ENCODE results near the gene RAB13.

Gene RAB13

GRCh38 chr1:153941826-153942725 lies 44.1 kb downstream of the RAB13 start:
- H3K27me3 ChIP-seq (ENCODE audit: low read length): no peaks in the 10 kb centered on the region
- H4K20me1 ChIP-seq (ENCODE audit: low read depth, low read length): no peaks in the 10 kb centered on the region
- H3K9me2 ChIP-seq (replicated peaks; ENCODE audit: insufficient read depth, low read length): no peaks in the 10 kb centered on the region
- H3K79me2 ChIP-seq (ENCODE audit: insufficient read depth, low read length): peaks cover 31% of the 10 kb centered on the region
- H3F3A ChIP-seq (ENCODE audit: insufficient read depth): peaks cover 16% of the 10 kb centered on the region
- H3K36me3 ChIP-seq (ENCODE audit: low read length): no peaks in the 10 kb centered on the region
- TF ChIP-seq EZH2phosphoT487 (conservative IDR thresholded peaks at IDR 0.05; ENCODE audit: low read length): no peak
- no peak overlapping the region for H3K4me3 ChIP-seq (ENCODE audit: insufficient read depth, low read length, poor library complexity, severe bottlenecking)
- H3K27ac ChIP-seq (ENCODE audit: low read depth, low read length): no peak overlapping the region
- H3K9ac ChIP-seq (ENCODE audit: low read length): no peak overlapping the region
- no peaks in the 10 kb centered on the region for H3K9me3 ChIP-seq (ENCODE audit: insufficient read depth, low read length)
- no peak overlapping the region for H3K4me2 ChIP-seq (ENCODE audit: low read depth, low read length, poor library complexity, severe bottlenecking)
- H2AFZ ChIP-seq (ENCODE audit: low read depth, low read length, severe bottlenecking): no peak overlapping the region

- no peaks in the 10 kb centered on the region for H4K20me1 ChIP-seq (ENCODE audit: low read depth, low read length)
Measured at GRCh38 chr1:153940756-153941155, 45.4 kb downstream of the RAB13 start.

GRCh38 chr1:153939476-153939875 lies 46.7 kb downstream of the RAB13 start:
- Histone ChIP-seq H3K27me3 (ENCODE audit: low read length) (no peaks in the 10 kb centered on the region), H3F3A (ENCODE audit: insufficient read depth) (peaks cover 2% of the 10 kb centered on the region; the same call in 1 of the 2 replicates), H4K20me1 (ENCODE audit: low read depth, low read length) (no peaks in the 10 kb centered on the region), H3K4me3 (ENCODE audit: insufficient read depth, low read length, poor library complexity, severe bottlenecking) (no peak overlapping the region), H3K79me2 (ENCODE audit: insufficient read depth, low read length) (peaks cover 19% of the 10 kb centered on the region), H3K9ac (ENCODE audit: low read length) (no peak overlapping the region), H3K4me2 (ENCODE audit: low read depth, low read length, poor library complexity, severe bottlenecking) (no peak overlapping the region), H3K9me2 (replicated peaks; ENCODE audit: insufficient read depth, low read length) (no peaks in the 10 kb centered on the region), H3K9me3 (ENCODE audit: insufficient read depth, low read length) (no peaks in the 10 kb centered on the region), H3K36me3 (ENCODE audit: low read length) (no peaks in the 10 kb centered on the region), H2AFZ (ENCODE audit: low read depth, low read length, severe bottlenecking) (no peak overlapping the region), H3K27ac (ENCODE audit: low read depth, low read length) (no peak overlapping the region)
- TF ChIP-seq CTCF (IDR thresholded peaks at IDR 0.05; ENCODE audit: insufficient read depth, low read length, poor library complexity, severe bottlenecking) (no peak), EZH2phosphoT487 (conservative IDR thresholded peaks at IDR 0.05; ENCODE audit: low read length) (no peak)

More at GRCh38 chr1:153940756-153941155, 45.4 kb downstream of the RAB13 start:
- H2AFZ ChIP-seq (ENCODE audit: low read depth, low read length, severe bottlenecking): no peak overlapping the region
- H3F3A ChIP-seq (ENCODE audit: insufficient read depth): peaks cover 12% of the 10 kb centered on the region
- H3K27me3 ChIP-seq (ENCODE audit: low read length): no peaks in the 10 kb centered on the region
- no peak overlapping the region for H3K27ac ChIP-seq (ENCODE audit: low read depth, low read length)
- no peak for TF ChIP-seq EZH2phosphoT487 (conservative IDR thresholded peaks at IDR 0.05; ENCODE audit: low read length)
- no peak for TF ChIP-seq CTCF (IDR thresholded peaks at IDR 0.05; ENCODE audit: insufficient read depth, low read length, poor library complexity, severe bottlenecking)
- H3K9me2 ChIP-seq (replicated peaks; ENCODE audit: insufficient read depth, low read length): no peaks in the 10 kb centered on the region
- no peak overlapping the region for H3K4me3 ChIP-seq (ENCODE audit: insufficient read depth, low read length, poor library complexity, severe bottlenecking)
- H3K9me3 ChIP-seq (ENCODE audit: insufficient read depth, low read length): no peaks in the 10 kb centered on the region
- no peaks in the 10 kb centered on the region for H3K36me3 ChIP-seq (ENCODE audit: low read length)
- no peak overlapping the region for H3K4me2 ChIP-seq (ENCODE audit: low read depth, low read length, poor library complexity, severe bottlenecking)
- peaks cover 31% of the 10 kb centered on the region for H3K79me2 ChIP-seq (ENCODE audit: insufficient read depth, low read length)
- no peak overlapping the region for H3K9ac ChIP-seq (ENCODE audit: low read length)

- Histone ChIP-seq H3K4me3 (ENCODE audit: insufficient read depth, low read length, poor library complexity, severe bottlenecking) (no peak overlapping the region), H2AFZ (ENCODE audit: low read depth, low read length, severe bottlenecking) (no peak overlapping the region), H3K9me2 (replicated peaks; ENCODE audit: insufficient read depth, low read length) (no peaks in the 10 kb centered on the region), H3K79me2 (ENCODE audit: insufficient read depth, low read length) (peaks cover 14% of the 10 kb centered on the region; the same call in 1 of the 2 replicates), H3F3A (ENCODE audit: insufficient read depth) (no peaks in the 10 kb centered on the region), H3K9me3 (ENCODE audit: insufficient read depth, low read length) (no peaks in the 10 kb centered on the region), H3K27me3 (ENCODE audit: low read length) (no peaks in the 10 kb centered on the region), H3K27ac (ENCODE audit: low read depth, low read length) (no peak overlapping the region), H4K20me1 (ENCODE audit: low read depth, low read length) (no peaks in the 10 kb centered on the region), H3K36me3 (ENCODE audit: low read length) (no peaks in the 10 kb centered on the region), H3K9ac (ENCODE audit: low read length) (no peak overlapping the region), H3K4me2 (ENCODE audit: low read depth, low read length, poor library complexity, severe bottlenecking) (no peak overlapping the region)
- no peak for TF ChIP-seq CTCF (IDR thresholded peaks at IDR 0.05; ENCODE audit: insufficient read depth, low read length, poor library complexity, severe bottlenecking)
- no peak for TF ChIP-seq EZH2phosphoT487 (conservative IDR thresholded peaks at IDR 0.05; ENCODE audit: low read length)
Measured at GRCh38 chr1:153938996-153939395, 47.1 kb downstream of the RAB13 start.
